A673 (cell line): ENCODE results near the gene NDFIP2.

Experiments
- CTCF ChIP-seq: fragments of 300-800, 200-600 bp; sonication (generic); conservative IDR thresholded peaks from 2 replicates; pipeline ENCODE4 v1.5.1; 2017; ENCODE audit warnings: low read depth, mild to moderate bottlenecking, antibody characterized with exemption, low read length, moderate library complexity, mixed read lengths
- EZH2 ChIP-seq: fragments of 200-600 bp; sonication (generic); IDR thresholded peaks from 2 replicates; pipeline ENCODE4 v1.6.1; 2017; ENCODE audit warnings: borderline replicate concordance, low read depth, mild to moderate bottlenecking, mixed read lengths, antibody characterized with exemption, low read length; ENCODE audit not compliant: poor library complexity, severe bottlenecking

DNA sequence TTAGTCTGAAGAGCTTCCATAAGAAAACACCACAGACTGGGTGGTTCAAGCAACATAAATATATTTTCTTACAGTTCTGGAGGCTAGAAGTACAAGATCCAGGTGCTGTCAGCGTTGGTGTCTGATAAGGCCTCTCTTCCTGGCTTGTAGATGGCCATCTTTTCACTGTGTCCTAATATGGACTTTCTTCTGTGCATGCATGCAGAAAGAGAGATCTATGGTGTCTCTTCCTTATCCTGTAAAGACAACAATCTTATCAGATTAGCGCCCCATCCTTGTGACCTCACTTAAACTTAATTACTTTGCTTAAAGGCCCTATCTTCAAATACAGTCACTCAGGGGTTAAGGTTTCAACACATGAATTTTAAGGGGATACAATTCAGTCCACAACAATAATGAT, 14.1 kb upstream of the NDFIP2 start:
- TF ChIP-seq CTCF (no peak), EZH2 (no peak)
